Left colon (tissue), 2 donors: ENCODE results near the gene CCDC6. TPM values are rescaled to one million over a fixed set of nuclear protein-coding genes. Genes with fewer than 3 reads are reported as not detected.

ENCODE experiments used
- ATAC-seq: fragments of 200-7000 bp; cut with Tn5 transposase; one replicate; pipeline ENCODE4 v1.9.1; 2020; ENCODE audit warnings: mild to moderate bottlenecking, moderate library complexity
- DNase-seq, 2 donors: peaks; one replicate each; pipeline ENCODE4 v3.0.0-alpha.2; 2020
- intact Hi-C, 2 donors: fragments of 100-400 bp; cut with DNase I in 1 of 2; cut with micrococcal nuclease in 1 of 2; formaldehyde crosslinking; loops; one replicate each; pipeline versions ENCODE4 v1.11.2 to v1.14.0; 2022; cut with DNase I, micrococcal nuclease
- total RNA-seq, 2 donors: library from RNA; stranded (reverse); fragmentation: NEBNext Ultra II Directional; extraction: Animal tissue kit (Norgen Biotek cat#: 25700); gene quantifications; one replicate each; pipeline ENCODE4 v1.2.1, GENCODE V29; 2021
- donor health status: DM: no; HTN: no; CAD: no.
- donor health status: DM: yes; HTN: yes; CAD: no.

The CCDC6 gene
- total RNA-seq, 2 donors from 2014 or later, result 54.9 to 60.7 TPM

- intact Hi-C loops, result loop anchor here in 1 of 2 donors (10.0 kb wide), 2 partner anchors 73 to 137 kb away; no protein-coding TSS in a partner anchor
- ATAC-seq (peak; percentile 39), DNase-seq (peak; percentile 70 to 79)
These were observed 1.8 kb upstream of the CCDC6 start for GRCh38 chr10:59907918-59908807.

GRCh38 chr10:59907537-59907917 is 1.2 kb upstream of the CCDC6 start:
- intact Hi-C loops, result loop anchor here in 1 of 2 donors (10.0 kb wide), 2 partner anchors 73 to 137 kb away; no protein-coding TSS in a partner anchor
- no peak for DNase-seq
- peak; percentile 34 for ATAC-seq

GRCh38 chr10:59905731-59906416 is 482 bp downstream of the CCDC6 start:
- ATAC-seq (peak; percentile 1), DNase-seq (no peak)
- intact Hi-C loops, result loop anchor here in 1 of 2 donors (10.0 kb wide), 2 partner anchors 71 to 139 kb away; no protein-coding TSS in a partner anchor

- intact Hi-C loops, result loop anchor here in 1 of 2 donors (10.0 kb wide), 2 partner anchors 70 to 140 kb away; no protein-coding TSS in a partner anchor
- DNase-seq, result peak; percentile 58 to 67
- peak; percentile 30 for ATAC-seq
These were observed 1.2 kb downstream of the CCDC6 start for GRCh38 chr10:59905066-59905730.

- DNase-seq (peak in 1 of 2 donors; percentile 48), ATAC-seq (no peak)
- intact Hi-C loops, result loop anchor here in 1 of 2 donors (10.0 kb wide), 2 partner anchors 70 to 140 kb away; no protein-coding TSS in a partner anchor
These were observed 1.8 kb downstream of the CCDC6 start for GRCh38 chr10:59904426-59905065.

- DNase-seq, result no peak
- intact Hi-C loops, result loop anchor here in 1 of 2 donors (10.0 kb wide), 2 partner anchors 69 to 141 kb away; no protein-coding TSS in a partner anchor
- no peak for ATAC-seq
These were observed 2.5 kb downstream of the CCDC6 start for GRCh38 chr10:59903871-59904270.

- intact Hi-C loops, result loop anchor here in 1 of 2 donors (10.0 kb wide), 2 partner anchors 67 to 143 kb away; no protein-coding TSS in a partner anchor
- ATAC-seq, result no peak
- DNase-seq, result no peak
These were observed 4.3 kb downstream of the CCDC6 start for GRCh38 chr10:59902016-59902415.

- DNase-seq (no peak), ATAC-seq (no peak)
- intact Hi-C loops, result loop anchor here in 1 of 2 donors (10.0 kb wide), 2 partner anchors 67 to 143 kb away; no protein-coding TSS in a partner anchor
These were observed 4.9 kb downstream of the CCDC6 start for GRCh38 chr10:59901470-59901869.

GRCh38 chr10:59900048-59900727 is 6.2 kb downstream of the CCDC6 start:
- intact Hi-C loops, result loop anchor here in 1 of 2 donors (10.0 kb wide), 2 partner anchors 65 to 145 kb away; no protein-coding TSS in a partner anchor
- ATAC-seq (no peak), DNase-seq (no peak)

- ATAC-seq, result peak; percentile 20
These were observed 8.1 kb downstream of the CCDC6 start for GRCh38 chr10:59898125-59898835.

GRCh38 chr10:59896191-59896590 is 10.2 kb downstream of the CCDC6 start:
- intact Hi-C loops, result no loop called here
- DNase-seq, result peak; percentile 70 to 72
- ATAC-seq, result peak; percentile 54

More at GRCh38 chr10:59898125-59898835, 8.1 kb downstream of the CCDC6 start:
- no peak for DNase-seq
- intact Hi-C loops, result no loop called here

GRCh38 chr10:59895629-59896116 is 10.7 kb downstream of the CCDC6 start:
- DNase-seq (peak; percentile 34 to 59), ATAC-seq (peak; percentile 82)
- intact Hi-C loops, result no loop called here

GRCh38 chr10:59894114-59894513 is 12.2 kb downstream of the CCDC6 start:
- intact Hi-C loops, result no loop called here
- peak; percentile 59 to 71 for DNase-seq
- peak; percentile 67 for ATAC-seq

- DNase-seq (no peak), ATAC-seq (no peak)
- intact Hi-C loops, result no loop called here
These were observed 13.7 kb downstream of the CCDC6 start for GRCh38 chr10:59892697-59893096.

GRCh38 chr10:59891936-59892335 is 14.4 kb downstream of the CCDC6 start:
- ATAC-seq (peak; percentile 16), DNase-seq (no peak)
- intact Hi-C loops, result no loop called here

- intact Hi-C loops, result no loop called here
- DNase-seq (no peak), ATAC-seq (no peak)
These were observed 15.0 kb downstream of the CCDC6 start for GRCh38 chr10:59891349-59891748.
